Measurements from ENCODE around the gene VAPA. TPM values are rescaled to one million over a fixed set of nuclear protein-coding genes. Genes with fewer than 3 reads are reported as not detected.
A peak's percentile ranks its signal among the peaks of the same experiment; 100 is the strongest.

Gene VAPA
- total RNA-seq, 1 experiment from 2014 or later: 196 TPM

DNA sequence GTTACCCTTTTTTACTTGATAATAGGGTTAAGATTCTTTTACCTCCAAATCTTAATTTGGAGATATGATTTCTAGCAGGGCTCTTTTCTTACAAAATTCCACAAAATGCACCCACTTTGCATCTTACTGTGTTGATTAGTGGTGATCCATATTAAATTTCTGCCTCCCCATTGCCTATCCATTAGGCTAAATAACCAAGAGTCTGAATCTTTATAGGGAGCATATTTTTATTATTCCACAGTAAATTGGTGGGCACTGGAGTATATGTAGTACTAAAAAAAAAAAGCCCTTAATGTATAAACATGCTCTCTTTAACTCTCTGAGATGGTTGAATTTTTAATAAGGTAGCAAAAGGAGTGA is 36.2 kb upstream of the VAPA start:
- Mint-ChIP-seq H3K36me3 (ENCODE audit: insufficient read depth, unreplicated experiment) (peaks cover 18% of the 10 kb centered on the region), H3K4me3 (ENCODE audit: low read depth, unreplicated experiment) (peak overlapping the region; percentile 67), H3K9me3 (ENCODE audit: low read depth, unreplicated experiment) (no peaks in the 10 kb centered on the region), H3K4me1 (ENCODE audit: low read depth, unreplicated experiment) (peaks cover 25% of the 10 kb centered on the region), H3K27ac (ENCODE audit: unreplicated experiment) (peak overlapping the region; percentile 97), H3K27me3 (ENCODE audit: unreplicated experiment) (no peaks in the 10 kb centered on the region)
- no peak for DNase-seq
- TF ChIP-seq, protein P1, sequence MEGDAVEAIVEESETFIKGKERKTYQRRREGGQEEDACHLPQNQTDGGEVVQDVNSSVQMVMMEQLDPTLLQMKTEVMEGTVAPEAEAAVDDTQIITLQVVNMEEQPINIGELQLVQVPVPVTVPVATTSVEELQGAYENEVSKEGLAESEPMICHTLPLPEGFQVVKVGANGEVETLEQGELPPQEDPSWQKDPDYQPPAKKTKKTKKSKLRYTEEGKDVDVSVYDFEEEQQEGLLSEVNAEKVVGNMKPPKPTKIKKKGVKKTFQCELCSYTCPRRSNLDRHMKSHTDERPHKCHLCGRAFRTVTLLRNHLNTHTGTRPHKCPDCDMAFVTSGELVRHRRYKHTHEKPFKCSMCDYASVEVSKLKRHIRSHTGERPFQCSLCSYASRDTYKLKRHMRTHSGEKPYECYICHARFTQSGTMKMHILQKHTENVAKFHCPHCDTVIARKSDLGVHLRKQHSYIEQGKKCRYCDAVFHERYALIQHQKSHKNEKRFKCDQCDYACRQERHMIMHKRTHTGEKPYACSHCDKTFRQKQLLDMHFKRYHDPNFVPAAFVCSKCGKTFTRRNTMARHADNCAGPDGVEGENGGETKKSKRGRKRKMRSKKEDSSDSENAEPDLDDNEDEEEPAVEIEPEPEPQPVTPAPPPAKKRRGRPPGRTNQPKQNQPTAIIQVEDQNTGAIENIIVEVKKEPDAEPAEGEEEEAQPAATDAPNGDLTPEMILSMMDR (IDR thresholded peaks at IDR 0.05; ENCODE audit: unreplicated experiment): no peak
- CTCF ChIA-PET: interaction anchor here (1.2 to 1.6 kb wide), 5 partner anchors 30 to 65 kb away, joined by 3 to 4 read pairs (median 3); no protein-coding TSS in a partner anchor
- no TSS peak for BruUV-seq (replicated peaks)
- intact Hi-C loops (cut with micrococcal nuclease; ENCODE audit: unreplicated experiment): loop anchor here (2.0 to 5.0 kb wide), 2 partner anchors 41 to 50 kb away; no protein-coding TSS in a partner anchor

DNA sequence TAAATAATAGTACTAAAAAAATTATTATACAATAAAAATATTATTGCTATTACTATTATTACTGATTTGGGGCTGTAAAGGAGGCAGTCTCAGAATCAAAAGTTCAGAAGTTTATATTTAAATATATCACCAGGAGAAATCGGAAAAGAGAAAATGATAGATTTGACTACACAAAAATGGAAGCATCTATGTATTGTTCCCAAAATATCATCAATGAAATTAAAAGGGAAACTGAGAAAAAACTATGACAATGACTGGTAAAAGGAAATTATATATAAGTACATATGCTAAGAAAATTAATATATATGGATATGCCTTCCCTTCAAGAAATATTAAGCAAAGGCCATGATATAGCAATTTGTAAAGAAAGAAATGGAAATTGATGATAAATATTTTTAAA is 35.7 kb upstream of the VAPA start:
- Mint-ChIP-seq H3K36me3 (ENCODE audit: insufficient read depth, unreplicated experiment) (peaks cover 18% of the 10 kb centered on the region), H3K27ac (ENCODE audit: unreplicated experiment) (no peak overlapping the region), H3K9me3 (ENCODE audit: low read depth, unreplicated experiment) (no peaks in the 10 kb centered on the region), H3K4me3 (ENCODE audit: low read depth, unreplicated experiment) (no peak overlapping the region), H3K4me1 (ENCODE audit: low read depth, unreplicated experiment) (peaks cover 25% of the 10 kb centered on the region), H3K27me3 (ENCODE audit: unreplicated experiment) (no peaks in the 10 kb centered on the region)
- intact Hi-C loops (cut with micrococcal nuclease; ENCODE audit: unreplicated experiment): loop anchor here (5.0 kb wide), 1 partner anchor 51 kb away; no protein-coding TSS in a partner anchor
- TF ChIP-seq, protein P1 (IDR thresholded peaks at IDR 0.05; ENCODE audit: unreplicated experiment): no peak
- CTCF ChIA-PET: no interaction called here
- no peak for DNase-seq
- BruUV-seq (replicated peaks): no TSS peak

DNA sequence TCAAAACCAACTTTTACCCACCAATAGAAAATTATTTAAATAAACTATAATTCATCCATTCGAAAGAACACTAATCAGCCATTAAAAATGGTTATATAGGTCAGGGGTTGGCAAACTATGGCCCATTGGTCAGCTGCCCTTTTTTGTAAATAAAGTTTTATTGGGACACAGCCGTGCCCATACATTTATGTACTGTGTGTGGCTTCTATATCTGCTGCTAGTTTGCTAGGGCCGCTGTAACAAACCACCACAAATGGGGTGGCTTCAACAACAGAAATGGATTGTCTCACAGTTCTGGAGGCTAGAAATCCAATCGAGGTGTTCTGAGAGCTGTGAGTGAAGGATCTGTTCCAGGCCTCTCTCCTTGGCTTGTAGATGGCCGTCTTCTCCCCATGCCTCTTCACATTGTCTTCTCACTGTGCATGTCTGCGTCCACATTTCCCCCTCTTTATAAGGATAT is 35.0 kb upstream of the VAPA start:
- H3K36me3 Mint-ChIP-seq (ENCODE audit: insufficient read depth, unreplicated experiment): peaks cover 18% of the 10 kb centered on the region
- H3K27me3 Mint-ChIP-seq (ENCODE audit: unreplicated experiment): no peaks in the 10 kb centered on the region
- intact Hi-C loops (cut with micrococcal nuclease; ENCODE audit: unreplicated experiment): loop anchor here (5.0 kb wide), 1 partner anchor 52 kb away; no protein-coding TSS in a partner anchor
- peaks cover 25% of the 10 kb centered on the region for H3K4me1 Mint-ChIP-seq (ENCODE audit: low read depth, unreplicated experiment)
- BruUV-seq (replicated peaks): no TSS peak
- TF ChIP-seq, protein P1 (IDR thresholded peaks at IDR 0.05; ENCODE audit: unreplicated experiment): no peak
- no peak for DNase-seq
- CTCF ChIA-PET: no interaction called here
- H3K27ac Mint-ChIP-seq (ENCODE audit: unreplicated experiment): no peak overlapping the region
- H3K4me3 Mint-ChIP-seq (ENCODE audit: low read depth, unreplicated experiment): no peak overlapping the region
- H3K9me3 Mint-ChIP-seq (ENCODE audit: low read depth, unreplicated experiment): no peaks in the 10 kb centered on the region

DNA sequence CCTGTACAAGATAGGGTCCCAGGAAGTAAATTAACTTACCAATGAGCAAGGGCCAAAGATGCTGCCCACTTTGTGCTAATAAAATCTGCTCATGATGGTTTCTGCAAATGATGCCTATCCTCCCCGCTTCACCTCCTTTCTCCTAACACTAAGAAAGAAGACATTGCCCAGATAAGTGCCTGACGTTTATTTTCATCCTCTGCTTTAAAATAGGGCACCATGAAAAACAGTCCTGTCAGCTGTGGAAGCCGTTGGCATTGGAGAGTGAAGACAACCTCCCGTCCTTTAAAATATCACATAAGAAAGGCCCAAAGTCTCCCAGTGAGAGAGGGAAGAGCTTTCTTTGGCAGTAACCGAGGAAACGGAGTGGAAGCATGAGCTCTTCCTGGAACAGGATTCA is 29.7 kb upstream of the VAPA start:
- DNase-seq: no peak
- no peaks in the 10 kb centered on the region for H3K27me3 Mint-ChIP-seq (ENCODE audit: unreplicated experiment)
- no TSS peak for BruUV-seq (replicated peaks)
- no peak overlapping the region for H3K4me3 Mint-ChIP-seq (ENCODE audit: low read depth, unreplicated experiment)
- intact Hi-C loops (cut with micrococcal nuclease; ENCODE audit: unreplicated experiment): no loop called here
- no peaks in the 10 kb centered on the region for H3K9me3 Mint-ChIP-seq (ENCODE audit: low read depth, unreplicated experiment)
- TF ChIP-seq, protein P1 (IDR thresholded peaks at IDR 0.05; ENCODE audit: unreplicated experiment): no peak
- no peaks in the 10 kb centered on the region for H3K4me1 Mint-ChIP-seq (ENCODE audit: low read depth, unreplicated experiment)
- no peak overlapping the region for H3K27ac Mint-ChIP-seq (ENCODE audit: unreplicated experiment)
- no peaks in the 10 kb centered on the region for H3K36me3 Mint-ChIP-seq (ENCODE audit: insufficient read depth, unreplicated experiment)
- CTCF ChIA-PET: no interaction called here

Measured in Calu3 (cell line).